SK-N-SH (cell line): ENCODE data around the gene RBMS3.

Experiments used
- EP300 ChIP-seq, 2 experiments: IDR thresholded peaks; 2 replicates each; pipeline versions ENCODE4 v1.4.0 to v1.6.1; 2012; ENCODE audit warnings: borderline replicate concordance in 1 of 2, low read depth in 1 of 2, low read length in 1 of 2
- EZH2phosphoT487 ChIP-seq: fragments of 200-600 bp; sonication (generic); IDR thresholded peaks from 2 replicates; pipeline ENCODE4 v1.6.1; 2017; ENCODE audit warnings: low read depth, mixed run types, mild to moderate bottlenecking, antibody characterized with exemption, moderate library complexity, borderline replicate concordance
- GABPA ChIP-seq: IDR thresholded peaks from 2 replicates; pipeline ENCODE4 v1.4.0; 2012; ENCODE audit warnings: low read depth, mild to moderate bottlenecking
- GATA2 ChIP-seq: sonication (generic); formaldehyde crosslinking; IDR thresholded peaks from 2 replicates; pipeline ENCODE4 v1.5.0; 2020; ENCODE audit warnings: mild to moderate bottlenecking, missing genetic modification reagents
- JUND ChIP-seq: IDR thresholded peaks from 2 replicates; pipeline ENCODE4 v1.4.0; 2012
- NFIC ChIP-seq: IDR thresholded peaks from 2 replicates; pipeline ENCODE4 v1.4.0; 2012; ENCODE audit warnings: borderline replicate concordance
- POLR2AphosphoS5 ChIP-seq: IDR thresholded peaks from 2 replicates; pipeline ENCODE4 v1.6.1; 2012; ENCODE audit warnings: low read depth, low read length
- RAD21 ChIP-seq: IDR thresholded peaks from 2 replicates; pipeline ENCODE4 v1.6.1; 2012; ENCODE audit warnings: mild to moderate bottlenecking, low read length
- REST ChIP-seq: IDR thresholded peaks from 2 replicates; pipeline ENCODE4 v1.6.1; 2012; ENCODE audit warnings: mild to moderate bottlenecking, low read depth, low read length, moderate library complexity
- RXRA ChIP-seq: IDR thresholded peaks from 2 replicates; pipeline ENCODE4 v1.4.0; 2012; ENCODE audit warnings: low read depth, mild to moderate bottlenecking, borderline replicate concordance
- SMC3 ChIP-seq: IDR thresholded peaks from 2 replicates; pipeline ENCODE4 v1.6.1; 2012; ENCODE audit warnings: low read depth, low read length, improper control_type of control experiment
- TF ChIP-seq, protein P1 (sequence below): fragments of 200-600 bp; sonication (generic); IDR thresholded peaks from 2 replicates; pipeline ENCODE4 v1.6.1; 2017; ENCODE audit warnings: antibody characterized with exemption, mild to moderate bottlenecking, moderate library complexity
- TF ChIP-seq, protein P2 (sequence below): IDR thresholded peaks from 2 replicates; pipeline ENCODE4 v1.4.0; 2012; ENCODE audit warnings: low read depth, borderline replicate concordance
- TF ChIP-seq, protein P3 (sequence below): IDR thresholded peaks from 2 replicates; pipeline ENCODE4; 2012

DNA sequence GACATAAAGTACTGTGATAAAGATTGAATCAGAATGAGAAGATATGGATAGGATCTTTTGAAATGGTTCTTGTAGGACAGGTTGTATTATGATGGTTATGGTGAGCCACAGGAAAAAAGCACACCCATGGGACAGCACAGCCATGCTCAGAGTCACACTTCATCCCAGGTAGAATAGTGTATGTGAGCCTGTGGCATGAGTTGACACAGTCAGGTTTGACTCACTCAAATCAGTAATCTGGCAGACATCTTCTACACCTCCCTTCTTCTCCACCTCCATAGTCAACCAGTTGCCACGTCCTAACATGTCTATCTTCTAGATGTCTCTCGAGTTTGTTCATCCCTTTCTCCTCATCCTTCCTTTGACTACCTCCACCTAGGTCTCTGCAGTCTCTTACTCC is 176.0 kb downstream of the RBMS3 start:
- no peak for TF ChIP-seq GATA2 (CRISPR knock-in tag)
- TF ChIP-seq, protein P1, sequence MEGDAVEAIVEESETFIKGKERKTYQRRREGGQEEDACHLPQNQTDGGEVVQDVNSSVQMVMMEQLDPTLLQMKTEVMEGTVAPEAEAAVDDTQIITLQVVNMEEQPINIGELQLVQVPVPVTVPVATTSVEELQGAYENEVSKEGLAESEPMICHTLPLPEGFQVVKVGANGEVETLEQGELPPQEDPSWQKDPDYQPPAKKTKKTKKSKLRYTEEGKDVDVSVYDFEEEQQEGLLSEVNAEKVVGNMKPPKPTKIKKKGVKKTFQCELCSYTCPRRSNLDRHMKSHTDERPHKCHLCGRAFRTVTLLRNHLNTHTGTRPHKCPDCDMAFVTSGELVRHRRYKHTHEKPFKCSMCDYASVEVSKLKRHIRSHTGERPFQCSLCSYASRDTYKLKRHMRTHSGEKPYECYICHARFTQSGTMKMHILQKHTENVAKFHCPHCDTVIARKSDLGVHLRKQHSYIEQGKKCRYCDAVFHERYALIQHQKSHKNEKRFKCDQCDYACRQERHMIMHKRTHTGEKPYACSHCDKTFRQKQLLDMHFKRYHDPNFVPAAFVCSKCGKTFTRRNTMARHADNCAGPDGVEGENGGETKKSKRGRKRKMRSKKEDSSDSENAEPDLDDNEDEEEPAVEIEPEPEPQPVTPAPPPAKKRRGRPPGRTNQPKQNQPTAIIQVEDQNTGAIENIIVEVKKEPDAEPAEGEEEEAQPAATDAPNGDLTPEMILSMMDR, result no peak
- TF ChIP-seq RXRA, result no peak
- TF ChIP-seq SMC3, result no peak
- TF ChIP-seq POLR2AphosphoS5, result no peak
- no peak for TF ChIP-seq EZH2phosphoT487
- TF ChIP-seq EP300 (IDR thresholded peaks at IDR 0.05; ENCODE audit: borderline replicate concordance in 1 of 2, low read depth in 1 of 2, low read length in 1 of 2), result no peak
- TF ChIP-seq GABPA, result no peak
- TF ChIP-seq, protein P2, sequence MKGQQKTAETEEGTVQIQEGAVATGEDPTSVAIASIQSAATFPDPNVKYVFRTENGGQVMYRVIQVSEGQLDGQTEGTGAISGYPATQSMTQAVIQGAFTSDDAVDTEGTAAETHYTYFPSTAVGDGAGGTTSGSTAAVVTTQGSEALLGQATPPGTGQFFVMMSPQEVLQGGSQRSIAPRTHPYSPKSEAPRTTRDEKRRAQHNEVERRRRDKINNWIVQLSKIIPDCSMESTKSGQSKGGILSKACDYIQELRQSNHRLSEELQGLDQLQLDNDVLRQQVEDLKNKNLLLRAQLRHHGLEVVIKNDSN, result no peak
- no peak for TF ChIP-seq RAD21
- TF ChIP-seq, protein P3, sequence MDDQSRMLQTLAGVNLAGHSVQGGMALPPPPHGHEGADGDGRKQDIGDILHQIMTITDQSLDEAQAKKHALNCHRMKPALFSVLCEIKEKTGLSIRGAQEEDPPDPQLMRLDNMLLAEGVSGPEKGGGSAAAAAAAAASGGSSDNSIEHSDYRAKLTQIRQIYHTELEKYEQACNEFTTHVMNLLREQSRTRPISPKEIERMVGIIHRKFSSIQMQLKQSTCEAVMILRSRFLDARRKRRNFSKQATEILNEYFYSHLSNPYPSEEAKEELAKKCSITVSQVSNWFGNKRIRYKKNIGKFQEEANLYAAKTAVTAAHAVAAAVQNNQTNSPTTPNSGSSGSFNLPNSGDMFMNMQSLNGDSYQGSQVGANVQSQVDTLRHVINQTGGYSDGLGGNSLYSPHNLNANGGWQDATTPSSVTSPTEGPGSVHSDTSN, result no peak
- no peak for TF ChIP-seq JUND
- no peak for TF ChIP-seq REST
- no peak for TF ChIP-seq NFIC
